CMK (cell line): ENCODE results near the gene ACP5.
"Not testable (repeated sequence)": the region's sequence is repeated elsewhere in the genome, so short reads cannot be mapped to it uniquely, and the experiment has no call there.

ENCODE experiments used
- DNase-seq: peaks from one replicate; pipeline ENCODE4 v3.0.0-alpha.2; 2010; ENCODE audit warnings: low read depth

ACP5 gene

DNA sequence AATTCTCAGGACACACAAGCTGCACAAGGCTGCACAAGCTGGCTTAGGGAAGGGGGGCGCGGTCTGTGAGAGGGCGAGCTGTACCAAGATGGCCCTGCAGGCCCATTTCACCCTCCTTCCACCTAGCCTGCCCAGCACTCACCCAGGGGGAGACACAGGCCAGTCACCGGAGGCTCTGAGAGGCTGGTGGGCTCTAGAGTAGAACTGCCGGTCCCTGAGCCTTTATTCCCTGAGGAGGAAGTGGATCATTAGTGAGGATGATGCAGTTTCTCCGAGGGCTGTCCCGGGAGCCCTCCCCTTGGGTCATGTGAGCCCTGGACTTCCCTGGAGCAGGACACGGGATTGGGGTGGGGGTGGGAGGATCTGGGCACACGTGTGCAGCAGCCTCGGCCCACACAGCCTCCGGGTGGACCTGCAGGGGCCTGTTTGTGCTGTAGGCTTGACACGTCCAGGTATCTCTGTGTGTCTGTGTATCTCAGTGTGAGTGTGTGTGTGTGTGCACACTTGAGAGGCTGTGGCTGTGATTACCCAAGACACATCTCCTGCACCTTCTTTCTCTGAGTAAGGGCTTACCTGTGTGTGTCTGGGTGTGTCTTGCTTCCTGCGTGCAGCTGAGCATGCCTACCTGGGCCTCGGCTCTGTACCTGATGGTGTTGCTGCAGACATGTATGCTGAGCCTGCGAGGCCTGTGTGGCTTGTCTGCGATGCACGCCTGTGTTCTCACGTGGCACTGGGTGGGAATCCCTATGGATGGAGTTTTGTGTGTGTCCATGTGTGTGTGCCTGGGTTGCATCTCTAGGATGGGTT lies at the start of gene ACP5:
TSS of gene ACP5 (minus strand) at position 195 of the 807 bp plus-strand sequence. CDS start 328 bp downstream, outside the sequence.
- DNase-seq = no peak

DNA sequence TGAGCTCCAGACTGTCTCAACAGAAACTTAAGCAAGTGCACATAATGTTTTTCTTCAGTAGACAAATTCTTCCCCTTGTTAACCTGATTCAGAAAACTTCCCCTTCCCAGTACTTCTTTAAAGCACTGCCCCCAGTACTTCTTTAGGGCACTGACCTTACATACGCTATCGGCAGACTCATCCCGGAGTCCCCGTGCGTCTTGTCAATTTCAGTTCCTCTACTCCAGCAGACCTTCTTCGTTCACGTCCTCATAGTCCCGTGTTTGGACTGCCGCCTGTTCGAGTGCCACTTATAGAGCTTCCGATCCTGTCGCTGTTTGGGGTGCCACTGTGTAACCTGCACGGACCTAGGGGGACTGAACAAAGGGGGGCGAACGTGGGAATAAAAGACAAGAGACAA lies 48.8 kb upstream of the ACP5 start:
- no peak for DNase-seq

DNA sequence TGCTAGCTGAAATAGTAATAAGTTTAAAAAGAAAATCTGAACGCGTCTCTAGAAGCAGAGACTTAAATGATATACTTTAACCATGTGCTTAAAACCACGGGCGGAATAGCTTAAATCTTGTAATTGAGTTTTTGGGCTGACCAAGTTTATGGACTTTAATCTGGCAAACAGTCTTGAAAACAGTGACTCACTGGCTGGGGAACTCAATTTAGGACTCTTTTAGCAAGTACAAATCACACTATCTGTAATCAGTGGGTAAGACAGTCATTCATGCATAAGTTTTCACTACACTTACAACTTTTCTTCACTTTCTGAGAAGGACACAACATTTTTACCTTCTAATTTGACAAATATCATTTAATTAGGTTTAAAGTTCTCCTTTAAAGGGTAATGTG lies 46.6 kb upstream of the ACP5 start:
- DNase-seq = no peak

DNA sequence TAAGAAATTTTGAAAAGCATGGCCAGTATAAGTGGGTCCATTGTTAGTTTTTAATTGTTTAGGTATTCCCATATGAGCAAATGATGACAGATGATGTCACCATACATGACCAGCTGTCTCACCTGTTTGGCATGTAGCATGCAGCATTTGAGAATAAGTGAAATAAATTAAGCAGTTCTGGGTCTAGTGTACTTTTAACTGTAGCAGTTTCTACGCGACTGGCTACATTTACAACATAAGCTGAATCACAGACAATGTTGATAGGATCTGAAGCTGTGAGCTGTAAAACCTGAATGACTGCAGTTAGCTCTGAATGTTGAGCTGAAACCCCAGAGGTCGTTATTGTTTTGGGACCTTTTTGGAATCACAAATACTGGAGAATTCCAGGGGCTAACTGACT lies 45.0 kb upstream of the ACP5 start:
- not testable (repeated sequence) for DNase-seq

DNA sequence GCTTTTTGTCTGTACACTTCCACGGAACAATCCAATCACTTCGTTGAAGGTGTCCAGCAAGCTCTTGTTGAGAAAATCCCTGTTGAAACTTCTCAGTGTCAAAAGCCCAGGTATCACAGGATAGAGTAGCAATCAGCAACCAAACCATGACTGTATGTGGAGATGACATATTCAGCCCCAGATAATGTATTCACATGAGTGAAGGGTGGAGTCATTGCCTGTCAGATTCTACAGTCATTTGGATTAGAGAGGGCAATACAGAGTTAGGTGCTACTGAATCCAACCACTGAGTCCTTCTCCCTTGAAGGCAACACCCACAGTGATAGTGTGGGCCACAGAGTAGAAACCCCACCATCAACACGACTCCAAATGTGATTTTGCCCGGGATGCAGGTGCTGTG lies 43.1 kb upstream of the ACP5 start:
- DNase-seq = no peak

DNA sequence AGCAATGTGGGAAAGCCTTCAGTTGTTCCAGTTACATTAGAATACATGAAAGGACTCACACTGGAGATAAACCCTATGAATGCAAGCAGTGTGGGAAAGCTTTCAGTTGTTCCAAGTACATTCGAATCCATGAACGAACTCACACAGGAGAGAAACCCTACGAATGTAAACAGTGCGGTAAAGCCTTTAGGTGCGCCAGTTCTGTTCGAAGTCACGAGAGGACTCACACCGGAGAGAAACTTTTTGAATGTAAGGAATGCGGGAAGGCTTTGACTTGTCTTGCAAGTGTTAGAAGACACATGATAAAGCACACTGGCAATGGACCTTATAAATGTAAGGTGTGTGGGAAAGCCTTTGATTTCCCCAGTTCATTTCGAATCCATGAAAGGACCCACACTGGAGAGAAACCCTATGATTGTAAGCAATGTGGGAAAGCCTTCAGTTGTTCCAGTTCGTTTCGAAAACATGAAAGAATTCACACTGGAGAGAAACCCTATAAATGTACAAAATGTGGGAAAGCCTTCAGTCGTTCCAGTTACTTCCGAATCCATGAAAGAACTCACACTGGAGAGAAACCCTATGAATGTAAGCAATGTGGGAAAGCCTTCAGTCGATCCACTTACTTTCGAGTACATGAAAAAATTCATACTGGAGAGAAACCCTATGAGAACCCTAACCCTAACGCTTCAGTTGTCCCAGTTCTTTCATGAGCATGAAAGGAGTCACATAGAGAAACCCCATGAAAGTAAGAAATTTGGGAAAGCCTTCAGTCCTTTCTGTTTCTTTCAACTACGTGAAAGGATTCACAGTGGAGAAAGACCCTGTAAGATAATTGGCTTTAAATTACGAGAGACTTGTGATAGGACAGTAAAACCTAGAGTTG lies 40.0 kb upstream of the ACP5 start:
- DNase-seq = no peak

DNA sequence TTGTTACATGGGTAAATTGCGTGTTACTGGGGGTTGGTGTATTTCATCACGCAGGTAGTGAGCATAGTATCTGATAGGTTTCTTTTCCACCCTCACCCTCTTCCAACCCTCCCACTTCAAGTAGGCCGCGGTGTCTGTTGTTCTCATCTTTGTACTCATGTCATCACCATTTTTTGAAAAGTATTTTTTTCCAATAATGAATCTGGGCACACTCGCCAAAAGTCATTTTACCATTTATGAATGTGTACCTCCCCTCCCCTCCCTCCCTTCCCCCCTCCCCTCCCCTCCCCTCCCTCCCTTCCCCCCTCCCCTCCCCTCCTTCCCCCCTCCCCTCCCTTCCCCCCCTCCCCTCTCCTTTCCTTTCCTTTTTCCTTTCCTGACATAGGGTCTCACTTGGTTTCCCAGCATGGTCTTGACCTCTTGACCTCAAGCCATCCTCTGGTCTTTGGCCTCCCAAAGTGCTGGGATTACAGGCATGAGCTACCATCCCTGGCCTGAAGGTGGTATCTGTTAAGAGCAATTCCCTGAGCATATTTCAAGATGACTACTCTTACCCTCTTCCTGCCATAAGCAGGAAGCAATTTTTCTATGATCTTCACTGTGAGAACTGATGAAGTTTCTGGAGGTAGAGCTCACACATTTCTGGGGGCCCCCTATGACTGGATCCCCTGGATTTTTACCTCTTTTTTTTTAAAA lies 35.5 kb upstream of the ACP5 start:
- DNase-seq = no peak

DNA sequence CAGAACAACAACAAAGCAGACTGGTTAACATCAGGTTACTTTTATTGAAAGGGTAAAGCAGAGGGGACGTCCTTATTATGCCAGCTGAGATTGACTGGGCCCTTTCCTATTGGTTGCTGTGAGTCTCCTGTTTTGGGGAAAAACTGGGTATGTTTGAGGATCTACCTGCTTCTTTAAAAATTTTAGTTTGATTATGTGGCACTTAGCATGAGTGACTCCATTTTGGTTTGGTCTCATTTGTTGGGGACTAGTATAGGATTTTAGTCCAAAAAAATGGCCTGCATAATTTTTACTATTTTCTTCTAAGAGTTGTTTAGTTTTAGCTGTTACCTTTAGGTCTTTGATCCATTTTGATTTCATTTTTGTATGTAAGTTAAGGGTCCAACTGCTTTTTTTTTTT lies 34.3 kb upstream of the ACP5 start:
- no peak for DNase-seq

DNA sequence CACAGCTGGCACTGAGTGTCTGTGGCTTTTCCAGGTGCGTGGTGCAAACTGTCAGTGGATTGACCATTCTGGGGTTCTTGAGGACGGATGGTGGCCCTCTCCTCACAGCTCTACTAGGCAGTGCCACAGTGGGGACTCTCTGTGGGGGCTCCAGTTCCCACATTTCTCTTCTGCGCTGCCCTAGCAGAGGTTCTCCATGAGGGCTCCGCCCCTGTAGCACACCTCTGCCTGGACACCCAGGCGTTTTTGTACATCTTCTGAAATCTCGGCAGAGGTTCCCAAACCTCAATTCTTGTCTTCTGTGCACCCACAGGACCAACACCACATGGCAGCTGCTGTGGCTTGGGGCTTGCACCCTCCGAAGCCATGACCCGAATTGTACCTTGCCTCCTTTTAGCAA lies 29.0 kb upstream of the ACP5 start:
- DNase-seq = no peak

DNA sequence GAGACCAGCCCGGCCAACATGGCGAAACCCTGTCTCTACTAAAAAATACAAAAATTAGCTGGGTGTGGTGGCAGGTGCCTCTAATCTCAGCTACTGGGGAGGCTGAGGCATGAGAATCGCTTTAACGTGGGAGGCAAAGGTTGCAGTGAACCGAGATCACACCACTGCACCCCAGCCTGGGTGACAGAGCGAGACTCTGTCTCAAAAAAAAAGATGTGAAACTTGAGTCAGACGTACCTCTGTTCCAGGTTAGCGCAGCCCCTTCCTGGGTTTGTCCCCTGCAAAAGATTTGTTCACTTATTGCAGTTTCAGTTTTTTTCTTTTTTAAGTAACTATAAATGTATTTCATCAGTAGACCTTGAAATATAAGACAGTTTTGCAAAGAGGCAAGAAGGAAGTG lies 22.3 kb upstream of the ACP5 start:
- not testable (repeated sequence) for DNase-seq

DNA sequence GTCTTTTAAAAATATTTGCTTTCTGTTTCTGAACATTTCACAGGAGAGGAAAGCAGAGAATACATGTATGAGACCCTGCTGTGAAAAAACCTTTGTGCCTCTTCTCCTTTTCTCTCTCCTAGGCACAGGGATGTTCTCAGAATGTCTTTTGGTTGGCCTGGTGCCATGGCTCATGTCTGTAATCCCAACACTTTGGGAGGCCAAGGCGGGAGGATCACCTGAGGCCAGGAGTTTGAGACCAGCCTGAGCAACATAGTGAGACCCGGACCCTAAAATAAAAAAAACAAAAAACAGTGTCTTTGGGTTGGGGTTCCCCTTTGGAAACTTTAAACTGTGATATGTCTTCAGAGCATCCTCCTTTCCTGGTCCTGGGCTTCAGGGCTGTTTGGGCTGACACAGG lies 21.3 kb upstream of the ACP5 start:
- DNase-seq = no peak

DNA sequence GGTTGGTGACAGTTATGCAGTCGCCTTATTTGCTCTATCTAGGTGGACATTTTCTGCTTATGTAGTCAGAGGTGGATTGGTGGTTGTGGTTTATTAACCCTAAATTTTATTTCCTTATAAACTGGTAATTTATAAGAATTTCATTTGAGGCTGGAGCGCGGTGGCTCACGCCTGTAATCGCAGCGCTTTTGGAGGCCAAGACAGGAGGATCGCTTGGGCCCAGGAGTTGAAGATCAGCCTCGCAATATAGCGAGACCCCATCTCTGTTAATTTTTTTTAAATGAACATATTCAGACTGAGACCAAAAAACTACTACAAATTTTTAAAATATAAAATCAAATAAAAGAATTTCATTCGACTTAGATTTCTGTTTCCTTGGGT lies 20.6 kb upstream of the ACP5 start:
- no peak for DNase-seq

DNA sequence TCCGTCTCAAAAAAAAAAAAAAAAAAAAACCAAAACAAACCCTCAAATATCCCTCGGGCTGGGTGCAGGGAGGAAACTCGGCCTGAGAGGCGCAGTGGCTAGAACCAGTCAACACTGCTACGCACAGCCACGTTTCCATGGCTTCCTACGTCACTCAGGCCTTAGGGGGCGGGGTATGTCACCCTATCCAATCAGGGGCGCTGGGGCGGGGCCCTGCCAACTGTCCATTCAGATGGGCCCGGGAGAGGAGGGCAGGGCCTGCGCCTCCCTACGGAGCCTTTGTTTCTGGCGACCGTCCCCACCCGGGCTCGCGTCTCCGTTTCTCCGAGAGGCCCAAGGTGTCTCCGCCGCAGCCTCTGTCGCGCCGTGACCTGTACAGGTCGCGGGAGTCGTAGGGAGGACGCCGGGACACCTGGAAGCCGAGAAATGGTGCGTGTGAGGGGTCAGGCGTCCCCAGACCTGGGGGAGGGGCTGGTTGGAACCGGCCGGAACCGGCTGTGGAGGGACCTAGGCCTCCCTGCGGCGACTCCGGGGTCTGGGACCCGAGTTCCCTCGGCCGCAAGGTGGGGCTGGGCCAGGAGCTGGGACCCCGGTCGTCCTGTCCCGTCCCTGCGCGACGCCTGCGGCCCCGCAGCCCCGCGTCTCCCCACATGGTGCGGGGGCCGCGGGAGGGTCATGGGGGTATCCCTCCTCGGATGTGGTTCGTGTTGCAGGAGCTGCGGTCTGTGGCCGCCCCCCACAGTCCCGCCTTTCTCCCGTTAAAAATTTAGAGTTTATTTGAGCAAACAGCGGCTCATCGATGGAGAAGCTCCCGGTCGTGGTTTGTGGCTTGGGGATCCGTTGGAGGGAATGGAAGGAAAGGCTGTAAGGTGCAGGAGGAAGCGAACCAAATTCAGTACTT lies 20.0 kb upstream of the ACP5 start, which contains the start of gene ZNF627:
TSS of gene ZNF627 (plus strand) at position 282 of the 901 bp plus-strand sequence. CDS start at position 427, 145 bp downstream.
- peak; percentile 95 for DNase-seq

DNA sequence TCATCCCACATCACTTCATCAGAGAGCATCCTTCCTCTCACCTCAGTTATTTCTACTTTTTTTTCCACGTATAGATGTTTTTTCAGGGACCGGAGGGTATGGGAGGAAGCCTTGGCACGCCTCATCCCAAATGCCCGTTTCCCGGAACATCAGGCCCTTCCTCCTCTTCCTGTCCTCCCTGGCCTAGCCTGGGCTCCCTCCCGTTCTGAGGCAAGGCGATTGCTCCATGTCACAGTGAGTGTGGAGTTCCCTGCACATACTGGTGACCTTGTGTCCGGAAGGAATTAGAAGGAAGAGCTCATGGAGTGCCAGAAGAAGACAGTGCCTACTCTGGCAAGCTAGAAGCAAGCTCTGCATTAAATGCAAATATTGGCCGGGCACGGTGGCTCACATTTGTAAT lies 18.7 kb upstream of the ACP5 start:
- DNase-seq = no peak

DNA sequence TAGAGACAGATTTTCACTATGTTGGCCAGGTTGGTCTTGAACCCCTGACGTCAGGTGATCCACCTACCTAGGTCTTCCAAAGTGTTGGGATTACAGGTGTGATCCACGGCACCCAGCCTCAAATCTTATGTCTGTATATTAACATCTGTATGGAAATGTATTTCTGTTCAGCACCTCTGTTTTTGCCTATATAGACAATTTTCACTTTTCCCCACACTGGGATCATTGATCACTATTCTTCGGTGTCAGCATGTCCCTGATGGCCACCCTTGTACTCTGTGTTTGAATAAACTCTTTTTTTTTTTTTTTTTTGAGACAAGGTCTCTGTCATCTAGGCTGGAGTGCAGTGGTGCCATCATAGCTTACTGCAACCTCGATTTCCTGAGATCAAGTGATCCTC lies 16.6 kb upstream of the ACP5 start:
- no peak for DNase-seq

DNA sequence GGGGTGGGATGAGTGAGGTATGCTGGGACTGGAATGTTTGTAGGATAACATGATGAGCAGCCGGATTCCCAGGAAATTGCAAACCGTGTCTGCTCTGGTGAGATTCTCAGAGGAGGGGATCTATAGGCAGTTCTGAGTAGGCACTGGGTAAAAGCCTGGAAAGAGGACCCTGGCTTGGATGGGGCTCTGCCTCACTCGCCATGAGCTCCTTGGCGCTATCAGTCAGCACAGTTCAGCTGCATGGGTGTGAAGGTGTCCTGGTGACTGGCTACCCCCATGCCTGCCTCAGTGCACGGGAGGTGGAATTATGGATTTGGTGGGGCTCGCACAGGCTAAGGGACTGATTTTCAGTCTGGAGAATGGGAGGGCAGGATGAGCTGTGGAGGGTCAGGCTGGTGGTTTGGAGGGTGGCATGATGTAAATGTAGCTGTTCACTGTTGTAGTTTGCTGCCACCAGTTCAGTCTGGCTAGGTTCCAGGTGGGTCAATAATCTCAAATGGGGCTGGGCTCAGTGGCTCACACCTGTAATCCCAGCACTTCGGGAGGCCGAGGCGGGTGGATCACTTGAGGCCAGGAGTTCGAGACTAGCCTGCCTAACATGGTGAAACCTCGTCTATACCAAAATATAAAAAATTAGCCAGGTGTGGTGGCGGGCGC lies 10.7 kb upstream of the ACP5 start:
- DNase-seq = no peak

DNA sequence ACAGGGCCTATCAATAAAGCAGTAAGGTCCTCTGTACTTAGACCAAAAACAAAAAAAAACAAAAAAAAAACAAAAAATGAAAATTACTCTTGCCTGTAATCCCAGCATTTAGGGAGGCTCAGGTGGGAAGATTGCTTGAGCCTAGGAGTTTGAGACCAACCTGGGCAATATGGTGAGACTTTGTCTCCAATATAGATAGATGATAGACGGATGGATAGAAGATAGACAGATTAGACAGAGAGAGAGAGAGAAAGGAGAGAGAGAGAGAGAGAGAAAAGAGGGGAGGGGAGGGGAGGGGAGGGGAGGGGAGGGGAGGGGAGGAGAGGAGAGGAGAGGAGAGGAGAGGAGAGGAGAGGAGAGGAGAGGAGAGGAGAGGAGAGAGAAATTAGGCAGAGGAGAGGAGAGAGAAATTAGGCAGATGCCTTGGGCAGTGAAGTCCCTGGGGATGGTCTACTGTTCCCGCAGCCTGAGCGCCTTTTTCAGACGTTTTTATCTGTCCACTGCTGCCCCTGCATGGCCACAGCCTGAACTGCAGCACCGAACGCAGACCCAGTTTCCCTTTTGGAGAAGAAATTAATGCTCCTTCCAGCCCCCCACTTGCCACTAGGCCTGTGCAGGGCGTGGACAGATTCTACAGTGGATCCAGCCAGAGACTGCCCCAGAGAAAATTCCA lies 10.0 kb upstream of the ACP5 start:
- no peak for DNase-seq

DNA sequence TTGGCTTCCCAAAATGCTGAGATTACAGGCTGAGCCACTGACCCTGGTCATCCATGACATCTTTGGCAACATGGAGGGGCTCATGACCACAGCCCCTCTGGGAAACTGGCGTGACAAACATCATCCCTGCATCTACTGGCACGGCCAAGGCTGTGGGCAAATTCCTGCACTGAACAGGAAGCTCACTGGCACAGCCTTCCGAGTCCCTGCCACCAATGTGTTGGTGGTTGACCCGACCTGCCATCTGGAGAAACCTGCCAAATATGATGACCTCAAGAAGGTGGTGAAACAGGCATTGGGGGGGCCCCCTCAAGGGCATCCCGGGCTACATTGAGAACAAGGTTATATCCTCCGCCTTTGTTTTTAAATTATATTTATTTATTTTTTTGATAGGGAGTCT lies 8.9 kb upstream of the ACP5 start:
- DNase-seq = no peak

DNA sequence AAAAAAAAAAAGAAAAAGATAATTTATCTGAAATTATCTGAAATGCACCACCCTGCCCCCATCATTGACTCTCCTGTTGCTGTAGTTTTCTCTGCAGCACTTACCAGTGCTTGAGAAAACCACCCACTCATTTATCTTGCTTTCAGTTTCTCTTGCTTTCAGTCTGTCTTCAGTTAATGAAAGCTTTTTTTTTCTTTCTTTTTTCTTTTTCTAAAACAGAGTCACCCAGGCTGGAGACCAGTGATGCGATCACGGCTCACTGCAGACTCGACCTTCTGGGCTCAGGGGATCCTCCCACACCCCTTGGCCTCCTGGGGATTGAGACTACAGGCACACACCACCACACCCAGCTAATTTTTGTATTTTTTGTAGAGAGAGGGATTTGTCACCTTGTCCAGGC lies 4.3 kb upstream of the ACP5 start:
- no peak for DNase-seq

DNA sequence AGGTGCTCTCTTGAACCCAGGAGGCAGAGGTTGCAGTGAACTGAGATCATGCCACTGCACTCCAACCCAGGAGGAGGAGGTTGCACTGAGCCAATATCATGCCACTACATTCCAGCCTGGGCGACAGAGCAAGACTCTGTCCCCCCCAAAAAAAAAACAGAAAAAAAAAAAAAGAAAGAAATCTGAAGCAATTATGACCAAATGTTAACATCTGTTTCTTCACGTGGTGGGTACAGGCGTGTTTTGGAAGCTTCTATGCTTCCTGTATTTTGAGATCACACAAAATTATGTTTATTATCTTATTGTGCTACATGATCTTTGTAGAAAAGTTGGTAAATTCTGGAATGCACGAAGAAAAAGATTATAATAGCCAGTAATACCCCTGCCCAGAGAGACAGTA lies 2.7 kb upstream of the ACP5 start:
- no peak for DNase-seq
